HG02588 (cell line): ENCODE data around the gene KANSL1L.

Experiments used
- ATAC-seq: cut with Tn5 transposase; IDR thresholded peaks from one replicate; pipeline ENCODE4 v1.9.1; 2021; ENCODE audit warnings: mild to moderate bottlenecking, moderate library complexity; ENCODE audit not compliant: unreplicated experiment

Gene KANSL1L

GRCh38 chr2:210072922-210073509 lies 98.2 kb downstream of the KANSL1L start:
- no peak for ATAC-seq

GRCh38 chr2:210072493-210072892 lies 98.7 kb downstream of the KANSL1L start:
- ATAC-seq, result no peak

GRCh38 chr2:210063306-210063705 lies 107.9 kb downstream of the KANSL1L start:
- ATAC-seq, result no peak

GRCh38 chr2:210055825-210056224 lies 115.4 kb downstream of the KANSL1L start:
- no peak for ATAC-seq

GRCh38 chr2:210054696-210055095 lies 116.5 kb downstream of the KANSL1L start:
- no peak for ATAC-seq

- no peak for ATAC-seq
Measured at GRCh38 chr2:210050885-210051284, 120.3 kb downstream of the KANSL1L start.

- no peak for ATAC-seq
Measured at GRCh38 chr2:210049831-210050230, 121.4 kb downstream of the KANSL1L start.

- ATAC-seq, result no peak
Measured at GRCh38 chr2:210046851-210047500, 124.2 kb downstream of the KANSL1L start.

- ATAC-seq, result no peak
Measured at GRCh38 chr2:210038078-210038477, 133.1 kb downstream of the KANSL1L start.

GRCh38 chr2:210035679-210036078 lies 135.5 kb downstream of the KANSL1L start:
- ATAC-seq, result no peak

- ATAC-seq, result no peak
Measured at GRCh38 chr2:210034087-210034683, 137.0 kb downstream of the KANSL1L start.

- no peak for ATAC-seq
Measured at GRCh38 chr2:210028178-210028577, 143.0 kb downstream of the KANSL1L start.

- ATAC-seq, result no peak
Measured at GRCh38 chr2:210027608-210028007, 143.6 kb downstream of the KANSL1L start.

- ATAC-seq, result no peak
Measured at GRCh38 chr2:210022824-210023223, 148.4 kb downstream of the KANSL1L start.

GRCh38 chr2:210020138-210020537 lies 151.1 kb downstream of the KANSL1L start:
- no peak for ATAC-seq

- no peak for ATAC-seq
Measured at GRCh38 chr2:210009896-210010295, 161.3 kb downstream of the KANSL1L start.

- ATAC-seq, result no peak
Measured at GRCh38 chr2:210009126-210009525, 162.1 kb downstream of the KANSL1L start.

GRCh38 chr2:210007895-210008294 lies 163.3 kb downstream of the KANSL1L start:
- no peak for ATAC-seq

- no peak for ATAC-seq
Measured at GRCh38 chr2:210004881-210005280, 166.3 kb downstream of the KANSL1L start.

GRCh38 chr2:210003359-210003758 lies 167.8 kb downstream of the KANSL1L start:
- no peak for ATAC-seq

GRCh38 chr2:210002158-210003157 lies 168.8 kb downstream of the KANSL1L start, which contains the start of gene RPE:
TSS of gene RPE (plus strand) at chr2:210002638. CDS start at chr2:210002662, 24 bp downstream.
- ATAC-seq, result peak; percentile 100
